HCT116 (cell line): ENCODE data around the gene ELOVL5. TPM values are rescaled to one million over a fixed set of nuclear protein-coding genes. Genes with fewer than 3 reads are reported as not detected.
"Not testable (repeated sequence)": the region's sequence is repeated elsewhere in the genome, so short reads cannot be mapped to it uniquely, and the experiment has no call there.

Experiments
- ATAC-seq: fragments of 200-7000 bp; cut with Tn5 transposase; 2 replicates; pipeline ENCODE4 v1.9.1; 2020; ENCODE audit warnings: mild to moderate bottlenecking, moderate library complexity
- BruUV-seq: library from RNA; stranded (reverse); fragments of 400-500 nt; replicated peaks from 2 replicates; lab custom pipeline; 2021; lab: Mats Ljungman, UMichigan
- CTCF ChIA-PET: fragments of 300-600 bp; sonication (Branson Sonifier 250); formaldehyde crosslinking; loops from one replicate; lab custom pipeline; 2021; ENCODE audit warnings: antibody characterized with exemption; lab: Charles Lee
- POLR2A ChIA-PET: fragments of 300-600, 350-600 bp; sonication (Branson Sonifier 250); formaldehyde crosslinking; loops from one replicate; lab custom pipeline; 2021; ENCODE audit warnings: antibody characterized with exemption; lab: Charles Lee
- RAD21 ChIA-PET, 2 experiments: fragments of 300-600 bp; sonication (Branson Sonifier 250); formaldehyde crosslinking; loops; one replicate each; lab custom pipeline; 2023; ENCODE audit warnings: low total read pairs in 2 of 2; ENCODE audit not compliant: uncharacterized antibody in 2 of 2, unreplicated experiment in 2 of 2, low non-redundant PET in 1 of 2; lab: Charles Lee
- DNase-seq: peaks from one replicate; pipeline ENCODE4 v3.0.0-alpha.2; 2010; ENCODE audit warnings: low read depth, low spot score
- H2AFZ ChIP-seq: fragments of 200-600 bp; shearing (Covaris generic), sonication (generic); 2 replicates; pipeline ENCODE4 v1.6.1; 2017; ENCODE audit warnings: low read depth, mixed run types, mixed read lengths, antibody characterized with exemption, low read length; ENCODE audit not compliant: poor library complexity, severe bottlenecking
- H3K27ac ChIP-seq: 2 replicates; pipeline ENCODE4 v1.5.1; 2012; ENCODE audit warnings: low read depth, low read length
- H3K27me3 ChIP-seq: fragments of 200-600 bp; sonication (generic); 2 replicates; pipeline ENCODE4 v1.6.1; 2016; ENCODE audit warnings: mixed run types, low read length, mixed read lengths; ENCODE audit not compliant: insufficient read depth
- H3K36me3 ChIP-seq, 2 experiments: fragments of 200-500 bp in 1 of 2; fragments of 200-600 bp in 1 of 2; sonication (Bioruptor generic) in 1 of 2; sonication (generic) in 1 of 2; 2 replicates each; pipeline versions ENCODE4 v1.5.1 to v1.6.1; 2014 to 2016; ENCODE audit warnings: low read length in 2 of 2, inconsistent platforms in 1 of 2, mixed read lengths in 1 of 2, mixed run types in 1 of 2; ENCODE audit not compliant: insufficient read depth in 2 of 2, control insufficient read depth in 1 of 2
- H3K4me1 ChIP-seq, 2 experiments: fragments of 200-600 bp in 1 of 2; sonication (generic) in 1 of 2; 2 replicates each; pipeline versions ENCODE4 v1.5.1 to v1.6.1; 2012 to 2017; ENCODE audit warnings: low read length in 2 of 2, inconsistent platforms in 1 of 2, mild to moderate bottlenecking in 1 of 2, mixed read lengths in 1 of 2, mixed run types in 1 of 2, moderate library complexity in 1 of 2; ENCODE audit not compliant: insufficient read depth in 2 of 2, control insufficient read depth in 1 of 2
- H3K4me2 ChIP-seq: fragments of 200-600 bp; sonication (generic); 2 replicates; pipeline ENCODE4 v1.6.1; 2017; ENCODE audit warnings: mixed run types, low read length, mixed read lengths
- H3K4me3 ChIP-seq, 2 experiments: fragments of 200-600 bp in 1 of 2; sonication (generic) in 1 of 2; replicated peaks in 1 of 2; 2 replicates each; pipeline ENCODE4 v1.5.1; 2011 to 2016; ENCODE audit warnings: low read length in 2 of 2, control low read depth in 1 of 2, low read depth in 1 of 2, mild to moderate bottlenecking in 1 of 2, mixed read lengths in 1 of 2, mixed run types in 1 of 2
- H3K79me2 ChIP-seq: fragments of 200-600 bp; sonication (generic); 2 replicates; pipeline ENCODE4 v1.6.1; 2017; ENCODE audit warnings: mild to moderate bottlenecking, mixed run types, low read length, moderate library complexity, mixed read lengths; ENCODE audit not compliant: insufficient read depth
- H3K9ac ChIP-seq: fragments of 200-600 bp; sonication (generic); 2 replicates; pipeline ENCODE4 v1.6.1; 2016; ENCODE audit warnings: low read length, mixed read lengths
- H3K9me2 ChIP-seq: fragments of 200-600 bp; sonication (generic), shearing (Covaris generic); 2 replicates; pipeline ENCODE4 v1.6.1; 2017; ENCODE audit warnings: mixed run types, mild to moderate bottlenecking, moderate library complexity; ENCODE audit not compliant: insufficient read depth
- H3K9me3 ChIP-seq, 2 experiments: fragments of 200-500 bp in 1 of 2; fragments of 200-600 bp in 1 of 2; sonication (Bioruptor generic) in 1 of 2; sonication (generic) in 1 of 2; 2 replicates each; pipeline ENCODE4 v1.6.1; 2014 to 2017; ENCODE audit warnings: low read length in 2 of 2, mixed read lengths in 2 of 2, inconsistent platforms in 1 of 2, low read depth in 1 of 2, mild to moderate bottlenecking in 1 of 2, mixed run types in 1 of 2, moderate library complexity in 1 of 2; ENCODE audit not compliant: control insufficient read depth in 1 of 2, insufficient read depth in 1 of 2
- H4K20me1 ChIP-seq: fragments of 200-600 bp; sonication (generic), shearing (Covaris generic); 2 replicates; pipeline ENCODE4 v1.6.1; 2017; ENCODE audit warnings: mixed run types, mild to moderate bottlenecking, moderate library complexity; ENCODE audit not compliant: insufficient read depth
- EZH2phosphoT487 ChIP-seq: fragments of 200-600 bp; IDR thresholded peaks from 2 replicates; pipeline ENCODE4 v1.6.1; 2018; ENCODE audit warnings: antibody characterized with exemption, borderline replicate concordance
- RAD21 ChIP-seq: IDR thresholded peaks from 2 replicates; pipeline ENCODE4 v1.6.1; 2012; ENCODE audit warnings: low read depth, mild to moderate bottlenecking
- REST ChIP-seq: IDR thresholded peaks from 2 replicates; pipeline ENCODE4 v1.6.1; 2012; ENCODE audit warnings: low read depth
- SP1 ChIP-seq: IDR thresholded peaks from 2 replicates; pipeline ENCODE4 v1.6.1; 2012; ENCODE audit warnings: low read depth
- ZNF274 ChIP-seq: fragments of 200-500 bp; sonication (Bioruptor generic); IDR thresholded peaks from 2 replicates; pipeline ENCODE4 v1.6.1; 2014; ENCODE audit warnings: mild to moderate bottlenecking, low read depth, low read length, inconsistent platforms
- intact Hi-C: fragments of 100-400 bp; cut with micrococcal nuclease; formaldehyde crosslinking; loops from 2 replicates; pipeline ENCODE4 v1.10.0; 2022
- total RNA-seq: library from RNA; stranded (reverse); gene quantifications from one replicate; pipeline ENCODE4 v1.2.1, GENCODE V29; 2021; ENCODE audit not compliant: unreplicated experiment

The ELOVL5 gene
- total RNA-seq, 1 experiment from 2014 or later, result 85.3 TPM

DNA sequence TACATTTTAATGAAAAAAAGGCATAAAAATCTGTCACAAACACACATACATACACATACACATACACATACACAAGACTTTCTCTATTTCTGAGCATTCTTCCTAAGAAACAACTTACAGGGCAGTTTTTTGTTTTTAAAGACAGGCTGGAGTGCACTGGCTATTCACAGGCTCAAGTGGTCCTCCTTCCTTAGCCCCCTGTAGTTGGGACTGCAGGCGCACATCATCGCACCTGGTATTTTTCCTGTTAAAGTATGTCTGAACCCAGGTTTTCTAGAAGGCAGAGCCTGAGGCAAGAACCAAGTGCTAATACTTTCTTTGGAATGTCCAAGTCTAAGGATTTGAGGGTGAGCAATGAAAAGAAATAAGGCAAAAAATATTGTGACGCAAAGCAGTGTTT, 41.3 kb upstream of the ELOVL5 start (continued):
- no peak for TF ChIP-seq REST
- no peak for TF ChIP-seq SP1
- TF ChIP-seq ZNF274, result no peak
- TF ChIP-seq EZH2phosphoT487, result no peak
- TF ChIP-seq RAD21, result no peak

DNA sequence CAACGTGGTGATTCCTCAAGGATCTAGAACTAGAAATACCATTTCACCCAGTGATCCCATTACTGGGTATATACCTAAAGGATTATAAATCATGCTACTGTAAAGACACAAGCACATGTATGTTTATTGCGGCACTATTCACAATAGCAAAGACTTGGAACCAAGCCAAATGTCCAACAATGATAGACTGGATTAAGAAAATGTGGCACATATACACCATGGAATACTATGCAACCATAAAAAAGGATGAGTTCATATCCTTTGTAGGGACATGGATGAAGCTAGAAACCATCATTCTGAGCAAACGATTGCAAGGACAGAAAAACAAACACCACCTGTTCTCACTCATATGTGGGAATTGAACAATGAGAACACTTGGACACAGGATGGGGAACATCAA, 39.9 kb upstream of the ELOVL5 start:
- not testable (repeated sequence) for ATAC-seq

More for the DNA sequence above, 39.9 kb upstream of the ELOVL5 start:
- H3K36me3 ChIP-seq, H2AFZ ChIP-seq, POLR2A ChIA-PET, H3K9me2 ChIP-seq, H3K27me3 ChIP-seq, H3K4me2 ChIP-seq, RAD21 ChIA-PET, intact Hi-C loops, H3K4me3 ChIP-seq, H3K27ac ChIP-seq, H3K9me3 ChIP-seq, BruUV-seq, H3K4me1 ChIP-seq, H4K20me1 ChIP-seq, CTCF ChIA-PET, DNase-seq, H3K79me2 ChIP-seq, H3K9ac ChIP-seq: not testable (repeated sequence)
